ENCODE measurements around the gene RPN1.
"Not testable (repeated sequence)": the region's sequence is repeated elsewhere in the genome, so short reads cannot be mapped to it uniquely, and the experiment has no call there.

DNA sequence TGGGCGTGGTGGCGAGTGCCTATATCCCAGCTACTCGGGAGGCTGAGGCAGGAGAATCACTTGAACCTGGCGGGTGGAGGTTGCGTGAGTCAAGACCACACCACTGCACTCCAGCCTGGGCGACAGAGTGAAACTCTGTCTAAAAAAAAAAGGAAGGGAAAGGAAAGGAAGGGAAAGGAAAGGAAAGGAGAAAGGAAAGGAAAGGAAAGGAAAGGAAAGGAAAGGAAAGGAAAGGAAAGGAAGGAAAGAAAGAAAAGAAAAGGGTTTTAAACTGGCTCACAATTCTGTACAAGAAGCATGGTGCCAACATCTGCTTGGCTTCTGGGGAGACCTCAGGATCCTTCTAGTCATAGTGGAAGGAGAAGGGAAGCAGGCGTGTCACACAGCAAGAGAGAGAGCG is 63.7 kb downstream of the RPN1 start:
- not testable (repeated sequence) for TF ChIP-seq CTCF, POLR2A (IDR thresholded peaks at IDR 0.05)

Data from heart left ventricle (tissue), 13 donors.